Brain microvascular endothelial cell (primary cell): ENCODE data around the gene CYP4F2.
"Not testable (repeated sequence)": the region's sequence is repeated elsewhere in the genome, so short reads cannot be mapped to it uniquely, and the experiment has no call there.

Experiments
- DNase-seq: peaks from one replicate; pipeline ENCODE4 v3.0.0-alpha.2; 2020
- H3K27ac ChIP-seq: fragments of 250-450 bp; sonication (Bioruptor Pico); 2 replicates; pipeline ENCODE4 v1.5.1; 2020; ENCODE audit warnings: mild to moderate bottlenecking, moderate library complexity
- H3K27me3 ChIP-seq: fragments of 250-450 bp; sonication (Bioruptor Pico); replicated peaks from 2 replicates; pipeline ENCODE4 v1.5.1; 2020; ENCODE audit warnings: mild to moderate bottlenecking
- H3K36me3 ChIP-seq: fragments of 250-450 bp; sonication (Bioruptor Pico); replicated peaks from 2 replicates; pipeline ENCODE4 v1.5.1; 2020; ENCODE audit warnings: mild to moderate bottlenecking
- H3K4me3 ChIP-seq: 2 replicates; pipeline ENCODE4 v1.5.1; 2011; ENCODE audit warnings: low read depth, mild to moderate bottlenecking, control low read depth, low read length, moderate library complexity
- in situ Hi-C: cut with HindIII; loops from 2 replicates; pipeline ENCODE4 v1.10.0; 2017; ENCODE audit warnings: low sequenced_read_pairs, low pct_ligation_motif_present
- TF ChIP-seq, protein P1 (sequence below): IDR thresholded peaks from 2 replicates; pipeline ENCODE4 v1.5.1; 2011; ENCODE audit warnings: low read depth, mild to moderate bottlenecking, moderate library complexity, low read length, control low read depth, inconsistent platforms; ENCODE audit errors: missing control alignments

Gene CYP4F2

DNA sequence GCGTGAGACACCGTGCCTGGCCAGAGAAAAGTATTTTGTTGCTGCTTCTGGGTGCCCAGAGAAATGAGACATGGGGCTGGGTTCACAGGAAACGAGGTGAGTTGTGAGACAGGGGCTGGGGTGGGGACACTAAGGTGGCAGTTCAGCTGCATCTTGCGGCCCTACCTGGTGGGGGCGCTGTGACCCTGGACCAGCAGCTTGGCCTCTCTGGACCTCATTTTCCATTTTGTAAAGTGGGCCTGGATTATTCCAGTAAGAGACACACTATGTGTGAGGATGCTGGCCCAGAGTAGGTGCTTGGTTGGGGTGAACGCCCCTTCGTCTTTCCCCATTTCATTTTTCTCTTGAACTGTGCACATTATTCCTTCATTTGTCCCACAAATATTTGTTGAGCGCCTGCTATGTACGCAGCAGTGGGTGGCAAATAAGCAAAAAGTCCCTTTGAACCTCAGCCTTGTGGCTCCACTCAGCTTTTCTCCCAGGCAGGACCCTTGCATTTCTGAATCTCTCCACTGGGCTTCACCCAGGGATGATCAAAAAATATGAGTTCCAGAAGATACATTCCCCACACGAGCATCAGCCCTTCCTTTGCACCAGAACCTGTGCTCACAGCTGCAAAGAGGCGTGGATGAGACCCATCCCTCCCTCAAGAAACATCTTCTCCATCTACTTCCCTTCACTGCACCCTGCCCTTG, 55.9 kb downstream of the CYP4F2 start:
- no peak overlapping the region for H3K4me3 ChIP-seq
- no peak overlapping the region for H3K27ac ChIP-seq
- TF ChIP-seq, protein P1, sequence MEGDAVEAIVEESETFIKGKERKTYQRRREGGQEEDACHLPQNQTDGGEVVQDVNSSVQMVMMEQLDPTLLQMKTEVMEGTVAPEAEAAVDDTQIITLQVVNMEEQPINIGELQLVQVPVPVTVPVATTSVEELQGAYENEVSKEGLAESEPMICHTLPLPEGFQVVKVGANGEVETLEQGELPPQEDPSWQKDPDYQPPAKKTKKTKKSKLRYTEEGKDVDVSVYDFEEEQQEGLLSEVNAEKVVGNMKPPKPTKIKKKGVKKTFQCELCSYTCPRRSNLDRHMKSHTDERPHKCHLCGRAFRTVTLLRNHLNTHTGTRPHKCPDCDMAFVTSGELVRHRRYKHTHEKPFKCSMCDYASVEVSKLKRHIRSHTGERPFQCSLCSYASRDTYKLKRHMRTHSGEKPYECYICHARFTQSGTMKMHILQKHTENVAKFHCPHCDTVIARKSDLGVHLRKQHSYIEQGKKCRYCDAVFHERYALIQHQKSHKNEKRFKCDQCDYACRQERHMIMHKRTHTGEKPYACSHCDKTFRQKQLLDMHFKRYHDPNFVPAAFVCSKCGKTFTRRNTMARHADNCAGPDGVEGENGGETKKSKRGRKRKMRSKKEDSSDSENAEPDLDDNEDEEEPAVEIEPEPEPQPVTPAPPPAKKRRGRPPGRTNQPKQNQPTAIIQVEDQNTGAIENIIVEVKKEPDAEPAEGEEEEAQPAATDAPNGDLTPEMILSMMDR = no peak
- no peak for DNase-seq
- in situ Hi-C loops = no loop called here
- H3K27me3 ChIP-seq = no peaks in the 10 kb centered on the region
- H3K36me3 ChIP-seq = no peaks in the 10 kb centered on the region

DNA sequence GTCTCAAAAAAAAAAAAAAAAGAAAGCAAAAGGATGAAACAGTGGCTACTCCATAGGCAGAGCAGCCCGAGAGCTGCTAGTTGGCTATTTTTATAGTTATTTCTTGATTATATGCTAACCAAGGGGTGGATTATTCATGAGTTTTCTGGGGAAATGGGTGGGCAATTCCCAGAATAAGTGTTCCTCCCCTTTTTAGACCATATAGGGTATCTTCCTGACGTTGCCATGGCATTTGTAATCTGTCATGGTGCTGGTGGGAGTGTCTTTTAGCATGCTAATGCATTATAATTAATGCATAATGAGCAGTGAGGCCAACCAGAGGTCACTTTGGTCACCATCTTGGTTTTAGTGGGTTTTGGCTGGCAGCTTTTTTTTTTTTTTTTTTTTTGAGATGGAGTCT, 57.0 kb downstream of the CYP4F2 start:
- TF ChIP-seq, protein P1 = no peak
- in situ Hi-C loops = no loop called here
- DNase-seq = no peak
- no peak overlapping the region for H3K27ac ChIP-seq
- no peaks in the 10 kb centered on the region for H3K36me3 ChIP-seq
- H3K4me3 ChIP-seq = no peak overlapping the region
- H3K27me3 ChIP-seq = no peaks in the 10 kb centered on the region

DNA sequence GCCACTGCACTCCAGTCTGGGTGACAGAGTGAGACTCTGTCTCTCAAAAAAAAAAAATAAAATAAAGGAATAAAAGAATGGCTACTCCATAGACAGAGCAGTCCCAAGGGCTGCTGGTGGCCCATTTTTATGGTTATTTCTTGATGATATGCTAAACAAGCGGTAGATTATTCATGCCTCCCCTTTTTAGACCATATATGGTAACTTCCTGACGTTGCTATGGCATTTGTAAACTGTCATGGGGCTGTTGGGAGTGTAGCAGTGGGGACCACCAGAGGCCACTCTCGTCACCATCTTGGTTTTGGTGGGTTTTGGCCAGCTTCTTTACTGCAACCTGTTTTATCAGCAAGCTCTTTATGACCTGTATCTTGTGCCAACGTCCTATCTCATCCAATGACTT, 58.0 kb downstream of the CYP4F2 start:
- H3K27ac ChIP-seq, DNase-seq, in situ Hi-C loops, H3K4me3 ChIP-seq, H3K36me3 ChIP-seq, H3K27me3 ChIP-seq: not testable (repeated sequence)

DNA sequence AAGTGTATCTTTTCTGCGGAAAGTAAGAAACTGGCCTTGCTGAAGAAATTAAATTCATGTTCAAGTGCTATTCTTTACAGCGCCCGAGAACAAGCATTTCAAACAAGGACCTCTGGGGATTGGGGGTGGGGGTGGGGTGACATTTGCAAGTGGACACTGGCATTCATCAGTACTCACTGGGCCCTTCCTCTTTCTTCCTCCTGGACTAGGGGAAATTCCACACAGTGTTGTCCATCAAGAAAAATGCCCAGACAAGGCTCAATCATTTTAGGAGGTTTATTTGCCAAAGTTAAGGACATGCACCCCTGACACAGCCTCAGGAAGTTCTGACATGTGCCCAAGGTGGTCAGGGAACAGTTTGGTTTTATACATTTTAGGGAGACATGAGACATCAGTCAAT, 59.5 kb downstream of the CYP4F2 start:
- TF ChIP-seq, protein P1 = no peak
- H3K27me3 ChIP-seq = no peaks in the 10 kb centered on the region
- no peak for DNase-seq
- H3K27ac ChIP-seq = no peak overlapping the region
- no peaks in the 10 kb centered on the region for H3K36me3 ChIP-seq
- no peak overlapping the region for H3K4me3 ChIP-seq
- in situ Hi-C loops = no loop called here

DNA sequence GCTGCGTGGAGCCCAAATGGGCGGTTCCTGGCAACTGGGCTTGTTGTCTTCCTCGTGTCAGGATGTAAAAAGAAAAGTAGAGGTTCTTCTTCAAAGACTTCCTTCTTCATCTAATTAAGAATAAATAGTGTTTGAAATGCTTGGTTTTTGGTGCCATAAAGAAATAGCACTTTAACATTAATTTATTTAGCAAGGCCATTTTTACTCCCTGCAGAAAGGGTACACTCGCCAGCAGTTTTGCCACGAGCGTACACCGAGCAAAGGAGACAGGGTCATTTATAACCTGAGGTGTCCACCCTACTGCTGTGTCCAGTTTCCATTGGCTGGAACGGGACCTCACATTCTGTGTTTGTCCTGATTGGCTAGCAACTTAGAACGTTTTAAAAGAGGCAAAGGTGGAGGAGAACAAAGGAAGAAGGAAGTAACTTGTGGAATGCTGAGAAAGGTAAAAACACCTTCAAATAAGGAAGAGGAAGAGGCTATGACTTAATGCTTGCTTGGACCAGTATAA, 60.6 kb downstream of the CYP4F2 start:
- Histone ChIP-seq H3K27ac (peak overlapping the region; percentile 90), H3K4me3 (peak overlapping the region; percentile 64), H3K36me3 (no peaks in the 10 kb centered on the region), H3K27me3 (no peaks in the 10 kb centered on the region)
- DNase-seq = peak; percentile 1
- in situ Hi-C loops = no loop called here
- TF ChIP-seq, protein P1 = no peak

DNA sequence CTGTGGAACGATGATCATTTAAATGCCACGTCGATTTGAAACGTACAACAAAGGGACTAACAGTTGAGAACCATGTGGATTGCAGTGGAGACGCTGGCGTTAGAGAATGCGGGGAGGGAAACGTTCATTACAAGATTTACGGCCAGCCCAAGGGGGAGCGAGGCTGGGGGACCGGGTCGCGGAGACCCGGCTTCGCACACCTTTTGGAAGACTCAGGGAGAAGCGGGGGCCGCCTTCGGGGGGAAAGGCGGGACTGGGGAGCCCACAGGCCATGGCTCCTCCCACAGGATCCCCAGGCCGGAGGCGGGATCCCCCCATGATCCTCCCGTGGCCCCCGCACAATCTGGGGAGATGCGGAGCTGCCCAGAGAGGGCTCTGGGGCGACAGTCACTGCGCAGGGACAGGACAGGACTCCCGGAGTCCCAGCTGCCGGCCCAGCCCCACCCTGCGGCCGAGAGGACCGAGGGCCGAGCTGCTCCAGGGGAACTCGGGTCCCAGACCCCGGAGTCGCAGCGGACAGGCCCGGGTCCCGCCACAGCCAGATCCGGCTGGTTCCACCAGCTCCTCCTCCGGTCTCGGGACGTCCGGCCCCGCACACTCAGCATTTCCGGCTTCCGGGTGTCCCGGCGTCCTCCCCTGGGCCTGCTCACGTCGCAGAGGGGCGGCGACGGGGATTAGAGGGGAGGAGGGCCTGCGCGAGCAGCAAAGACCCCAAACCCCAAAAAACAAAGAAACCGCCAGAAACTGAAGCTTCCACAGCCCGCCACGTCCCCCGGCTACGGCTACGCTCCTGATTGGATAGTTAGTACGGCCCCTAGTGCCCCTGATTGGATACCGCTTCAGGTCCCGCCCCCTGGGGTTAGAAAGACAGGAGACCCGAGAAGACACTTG, 61.3 kb downstream of the CYP4F2 start:
- Histone ChIP-seq H3K27ac (peak overlapping the region; percentile 90), H3K36me3 (no peaks in the 10 kb centered on the region), H3K27me3 (no peaks in the 10 kb centered on the region), H3K4me3 (peak overlapping the region; percentile 64)
- TF ChIP-seq, protein P1 = no peak
- DNase-seq = peak; percentile 92
- in situ Hi-C loops = no loop called here

DNA sequence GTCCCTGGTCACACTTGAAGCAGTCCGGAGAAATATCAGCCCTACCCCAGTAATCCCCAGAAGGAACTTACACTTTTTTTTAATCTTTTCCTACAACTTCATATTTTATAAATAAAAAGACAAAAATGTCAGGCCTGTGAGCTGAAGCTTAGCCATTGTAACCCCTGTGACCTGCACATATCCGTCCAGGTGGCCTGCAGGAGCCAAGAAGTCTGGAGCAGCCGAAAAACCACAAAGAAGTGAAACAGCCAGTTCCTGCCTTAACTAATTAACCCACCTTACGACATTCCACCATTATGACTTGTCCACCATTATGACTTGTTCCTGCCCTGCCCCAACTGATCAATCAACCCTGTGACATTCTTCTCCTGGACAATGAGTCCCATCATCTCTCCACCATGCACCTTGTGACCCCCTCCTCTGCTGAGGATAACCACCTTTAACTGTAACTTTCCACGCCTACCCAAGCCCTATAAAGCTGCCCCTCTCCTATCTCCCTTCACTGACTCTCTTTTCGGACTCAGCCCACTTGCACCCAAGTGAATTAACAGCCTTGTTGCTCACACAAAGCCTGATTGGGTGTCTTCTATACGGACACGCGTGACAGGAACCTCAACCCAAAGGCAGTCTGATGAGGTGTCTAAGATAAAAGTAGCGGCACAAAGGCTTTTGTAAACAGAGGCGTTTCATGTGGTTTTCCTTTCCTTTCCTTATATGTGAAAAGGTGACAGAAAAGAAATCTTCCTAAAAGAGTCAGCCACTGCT, 62.1 kb downstream of the CYP4F2 start:
- DNase-seq, H3K27me3 ChIP-seq, in situ Hi-C loops, H3K36me3 ChIP-seq, H3K27ac ChIP-seq: not testable (repeated sequence)
- H3K4me3 ChIP-seq = peak overlapping the region; percentile 64

DNA sequence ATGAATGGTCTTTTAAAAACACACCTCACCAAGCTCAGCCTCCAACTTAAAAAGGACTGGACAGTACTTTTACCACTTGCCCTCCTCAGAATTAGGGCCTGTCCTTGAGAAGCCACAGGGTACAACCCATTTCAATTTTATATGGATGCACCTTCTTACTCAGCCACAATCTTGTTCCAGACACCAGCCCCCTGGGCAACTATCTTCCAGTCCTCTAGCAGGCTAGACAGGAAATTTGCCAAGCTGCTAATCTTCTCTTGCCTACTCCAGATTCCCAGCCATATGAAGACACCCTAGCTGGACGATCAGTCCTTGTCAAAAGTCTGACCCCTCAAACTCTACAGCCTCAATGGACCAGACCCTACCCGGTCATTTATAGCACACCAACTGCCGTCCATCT, 63.6 kb downstream of the CYP4F2 start:
- H3K27me3 ChIP-seq, DNase-seq, H3K4me3 ChIP-seq, H3K27ac ChIP-seq, H3K36me3 ChIP-seq, in situ Hi-C loops: not testable (repeated sequence)
